Bone marrow (tissue), 2 donors: ENCODE results near the gene ARL2.
"Not testable (repeated sequence)": the region's sequence is repeated elsewhere in the genome, so short reads cannot be mapped to it uniquely, and the experiment has no call there.

Experiments
- DNase-seq, 2 donors: peaks; one replicate each; lab custom pipeline; 2025; lab: John Stamatoyannopoulos, UW

The ARL2 gene

DNA sequence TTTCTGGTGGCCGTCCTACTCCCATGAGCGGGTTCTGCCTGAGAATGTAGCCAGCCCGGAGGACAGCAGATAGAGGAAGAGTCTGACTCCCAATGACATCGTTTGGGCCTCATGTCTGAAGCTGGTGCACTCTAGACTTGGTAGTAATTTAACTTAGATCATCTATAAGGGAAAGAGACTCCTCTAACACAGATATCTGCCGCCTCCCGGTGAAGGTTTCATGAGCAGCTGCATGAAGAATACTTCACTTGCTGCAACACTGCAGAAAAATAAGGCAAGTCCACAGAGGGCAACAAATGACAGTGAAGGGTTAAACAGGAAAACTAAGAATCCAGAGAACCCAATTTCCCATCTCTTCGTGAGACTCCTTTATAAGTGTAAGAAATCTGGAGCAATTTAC lies 5.9 kb upstream of the ARL2 start:
- no peak for DNase-seq

DNA sequence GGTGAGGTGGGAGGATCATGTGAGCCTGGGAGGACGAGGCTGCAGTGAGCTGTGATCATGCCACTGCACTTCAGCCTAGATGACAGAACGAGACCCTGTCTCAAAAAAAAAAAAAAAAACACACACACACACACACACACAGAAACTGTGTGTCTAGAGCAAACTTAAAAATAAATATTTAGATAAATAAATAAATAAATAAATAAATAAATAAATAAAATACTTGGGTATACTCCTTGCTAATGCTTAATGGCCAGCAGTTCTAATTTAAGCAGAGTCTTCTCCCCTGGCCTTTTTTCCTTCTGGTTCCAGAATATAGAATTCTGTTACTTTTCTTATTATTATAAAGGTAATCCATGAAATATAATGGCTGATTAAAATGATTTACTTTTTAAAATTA lies 5.1 kb upstream of the ARL2 start:
- DNase-seq: no peak

DNA sequence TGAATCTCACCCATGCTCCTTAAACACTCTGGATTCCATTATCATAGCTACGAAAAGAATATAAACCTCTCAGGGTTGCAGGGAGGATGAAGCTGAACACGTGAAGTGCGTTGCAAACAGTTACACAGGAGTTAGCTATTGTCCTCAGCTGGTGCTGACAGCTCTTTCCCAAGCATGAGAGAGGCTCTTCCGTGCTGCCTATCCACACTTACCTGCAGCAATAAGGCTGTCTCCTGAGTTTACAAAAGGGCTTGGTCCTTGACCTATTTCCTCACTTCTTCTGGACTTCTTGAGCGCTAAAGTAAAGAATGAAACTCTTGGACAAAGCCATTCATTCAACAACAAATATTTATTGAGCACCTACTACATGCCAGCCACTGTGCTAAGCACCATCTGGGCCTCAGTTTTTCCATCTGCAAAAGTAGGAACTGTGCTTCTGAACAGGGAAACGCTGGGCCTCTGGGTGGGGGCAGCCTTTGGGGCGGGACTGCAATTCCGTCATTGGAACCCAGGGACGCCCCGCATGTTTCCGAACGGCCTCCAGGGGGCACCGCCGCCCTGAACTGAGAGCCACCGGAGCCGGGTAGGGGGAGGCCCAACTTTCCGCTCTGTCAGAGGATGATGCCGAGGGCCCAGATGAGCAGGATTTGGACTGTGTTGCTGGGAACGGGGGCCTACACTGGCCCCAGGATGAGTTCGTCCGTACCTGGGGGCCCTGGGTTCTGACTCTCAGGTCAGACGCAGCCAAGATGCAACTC lies 651 bp upstream of the ARL2 start:
- peak; percentile 90 to 93 for DNase-seq

DNA sequence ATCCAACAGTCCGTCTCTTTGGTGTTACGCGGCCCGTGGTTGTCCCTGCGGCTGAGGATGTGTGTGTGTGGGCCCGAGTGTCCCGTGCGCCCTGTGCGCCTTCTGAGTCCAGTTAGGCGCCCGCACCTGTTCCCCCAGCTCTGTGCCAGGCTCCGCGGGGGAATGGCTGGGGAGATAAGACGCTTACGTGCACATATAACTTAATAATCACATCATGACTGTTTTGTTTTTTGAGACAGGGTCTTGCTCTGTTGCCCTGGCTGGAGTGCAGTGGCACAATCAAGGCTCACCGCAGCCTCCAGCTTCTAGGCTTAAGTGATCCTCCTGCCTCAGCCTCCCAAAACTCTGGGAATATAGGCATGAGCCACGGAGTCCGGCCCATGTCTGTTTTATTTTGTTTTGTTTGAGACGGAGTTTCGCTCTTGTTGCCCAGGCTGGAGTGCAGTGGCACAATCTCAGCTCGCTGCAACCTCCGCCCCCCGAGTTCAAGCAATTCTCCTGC lies 817 bp downstream of the ARL2 start:
- no peak for DNase-seq

DNA sequence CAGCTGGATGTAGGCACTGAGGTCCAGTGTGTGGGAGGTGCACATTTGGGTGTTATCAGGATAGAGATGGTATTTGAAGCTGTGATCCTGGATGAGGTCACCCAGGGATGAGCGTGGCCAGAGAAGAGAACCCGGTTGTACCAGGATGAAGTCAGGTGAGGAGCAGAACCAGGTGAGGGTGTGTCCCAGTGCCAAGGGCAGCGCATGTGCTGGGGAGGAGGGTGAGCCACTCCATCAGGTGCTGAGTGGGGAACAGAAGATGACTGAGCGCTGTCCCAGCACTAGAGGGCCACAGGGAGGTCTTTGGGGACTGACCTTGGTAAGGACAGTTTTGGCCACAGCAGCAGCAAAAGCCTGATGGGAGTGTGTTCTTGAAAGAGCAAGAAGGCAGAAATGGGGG lies 2.7 kb downstream of the ARL2 start:
- no peak for DNase-seq

DNA sequence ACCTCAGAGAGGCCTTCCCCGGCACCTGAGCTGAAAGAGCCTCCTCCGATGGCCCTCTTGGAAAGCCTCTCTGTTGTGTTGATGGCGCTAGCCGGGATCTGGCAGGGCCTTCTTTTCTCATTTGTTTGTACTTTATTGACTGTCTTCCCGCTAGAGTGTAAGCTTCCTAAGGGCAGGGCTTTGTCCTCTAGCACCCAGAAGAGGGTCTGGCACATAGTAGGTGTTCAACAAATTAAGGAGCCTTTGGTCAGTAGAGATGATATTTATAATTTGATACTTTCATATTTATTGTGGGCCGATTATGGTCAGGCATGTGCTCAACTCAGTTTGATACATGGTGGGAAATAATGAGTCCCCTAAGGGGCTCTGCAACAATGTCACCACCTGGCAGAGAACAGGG lies 4.0 kb downstream of the ARL2 start:
- no peak for DNase-seq

DNA sequence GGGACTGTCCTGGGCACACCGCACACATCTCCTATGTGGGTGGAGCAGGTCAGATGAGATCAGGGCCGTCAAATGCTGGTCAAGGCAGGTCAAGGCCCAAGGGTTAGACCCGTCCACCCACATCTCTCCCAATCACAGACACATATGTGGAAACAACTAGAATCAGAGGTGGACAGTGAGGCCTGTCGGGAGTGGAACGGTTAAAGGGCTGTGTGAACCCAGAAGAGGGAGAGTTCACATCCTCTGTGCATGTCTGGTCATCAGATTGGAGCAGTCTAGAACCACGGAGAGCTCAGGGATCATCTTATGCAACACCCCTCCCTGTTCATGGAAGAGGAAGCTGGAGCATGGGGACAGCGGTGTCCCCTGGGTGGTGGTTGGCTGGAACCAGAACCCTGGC lies 5.9 kb downstream of the ARL2 start:
- no peak for DNase-seq

DNA sequence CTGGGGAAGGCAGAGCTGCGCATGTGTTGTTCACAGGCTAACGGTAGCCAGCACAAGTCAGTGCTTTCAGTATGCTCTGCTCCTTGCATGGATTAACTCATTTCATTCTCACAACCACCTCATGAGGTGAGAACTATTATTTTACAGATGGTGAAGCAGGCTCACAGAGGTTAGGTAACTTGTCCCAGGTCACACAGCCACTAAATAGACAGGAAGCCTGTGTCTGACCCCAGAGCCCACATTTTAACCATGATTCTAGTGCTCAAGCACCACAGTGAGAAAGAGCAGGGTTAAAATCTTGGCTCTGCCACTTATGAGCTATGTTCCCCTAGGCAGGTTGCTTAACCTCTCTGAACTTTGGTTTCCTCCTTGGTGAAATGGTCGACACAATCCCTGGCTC lies 7.0 kb downstream of the ARL2 start:
- no peak for DNase-seq

DNA sequence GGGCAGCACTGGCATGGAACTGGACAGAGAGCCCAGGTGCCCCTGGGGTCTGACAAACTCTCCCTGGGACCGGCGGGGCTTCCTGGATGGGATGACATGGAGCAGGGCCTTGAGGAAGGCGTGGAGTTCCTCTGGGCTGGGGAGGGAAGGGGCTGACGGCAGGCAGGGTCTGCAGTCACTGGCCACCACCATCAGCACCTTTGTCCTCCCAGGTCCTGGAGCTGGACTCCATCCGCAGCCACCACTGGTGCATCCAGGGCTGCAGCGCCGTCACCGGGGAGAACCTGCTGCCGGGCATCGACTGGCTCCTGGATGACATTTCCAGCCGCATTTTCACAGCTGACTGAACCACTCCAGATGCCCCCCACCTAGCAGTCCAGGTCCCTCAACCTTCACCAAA lies 7.5 kb downstream of the ARL2 start:
- DNase-seq: no peak

DNA sequence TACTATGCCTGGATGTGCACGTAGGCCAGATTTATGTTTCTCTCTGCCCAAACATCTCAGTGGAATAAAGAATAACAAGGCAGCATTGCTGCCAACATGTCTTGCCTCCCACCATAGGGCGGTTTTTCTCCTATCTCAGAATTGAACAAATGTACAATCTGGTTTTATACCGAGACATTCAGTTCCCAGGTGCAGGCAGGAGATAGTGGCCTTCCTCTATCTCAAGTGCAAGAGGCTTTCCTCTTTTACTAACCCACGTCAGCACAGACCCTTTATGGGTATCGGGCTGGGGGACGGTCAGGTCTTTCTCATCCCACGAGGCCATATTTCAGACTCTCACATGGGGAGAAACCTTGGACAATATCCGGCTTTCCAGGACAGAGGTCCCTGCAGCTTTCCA lies 9.5 kb downstream of the ARL2 start:
- not testable (repeated sequence) for DNase-seq

DNA sequence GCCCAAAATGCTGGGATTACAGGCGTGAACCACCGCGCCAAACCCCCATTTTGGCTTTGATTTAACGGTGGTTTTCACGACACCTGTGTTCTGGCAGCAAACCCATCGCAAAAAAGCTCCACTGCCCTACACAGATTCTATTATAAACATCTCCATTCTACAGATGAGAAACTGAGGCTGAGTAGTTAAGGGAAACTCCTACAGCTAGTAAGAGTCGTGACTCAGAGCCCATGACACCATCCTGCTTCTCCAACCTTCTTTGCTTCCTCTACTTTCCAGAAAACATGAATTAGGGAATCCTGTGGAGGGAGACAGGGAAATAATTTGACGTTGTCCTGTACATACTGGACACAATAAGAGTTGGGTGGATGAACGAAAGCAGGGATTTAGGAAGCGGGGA lies 12.8 kb downstream of the ARL2 start:
- no peak for DNase-seq

DNA sequence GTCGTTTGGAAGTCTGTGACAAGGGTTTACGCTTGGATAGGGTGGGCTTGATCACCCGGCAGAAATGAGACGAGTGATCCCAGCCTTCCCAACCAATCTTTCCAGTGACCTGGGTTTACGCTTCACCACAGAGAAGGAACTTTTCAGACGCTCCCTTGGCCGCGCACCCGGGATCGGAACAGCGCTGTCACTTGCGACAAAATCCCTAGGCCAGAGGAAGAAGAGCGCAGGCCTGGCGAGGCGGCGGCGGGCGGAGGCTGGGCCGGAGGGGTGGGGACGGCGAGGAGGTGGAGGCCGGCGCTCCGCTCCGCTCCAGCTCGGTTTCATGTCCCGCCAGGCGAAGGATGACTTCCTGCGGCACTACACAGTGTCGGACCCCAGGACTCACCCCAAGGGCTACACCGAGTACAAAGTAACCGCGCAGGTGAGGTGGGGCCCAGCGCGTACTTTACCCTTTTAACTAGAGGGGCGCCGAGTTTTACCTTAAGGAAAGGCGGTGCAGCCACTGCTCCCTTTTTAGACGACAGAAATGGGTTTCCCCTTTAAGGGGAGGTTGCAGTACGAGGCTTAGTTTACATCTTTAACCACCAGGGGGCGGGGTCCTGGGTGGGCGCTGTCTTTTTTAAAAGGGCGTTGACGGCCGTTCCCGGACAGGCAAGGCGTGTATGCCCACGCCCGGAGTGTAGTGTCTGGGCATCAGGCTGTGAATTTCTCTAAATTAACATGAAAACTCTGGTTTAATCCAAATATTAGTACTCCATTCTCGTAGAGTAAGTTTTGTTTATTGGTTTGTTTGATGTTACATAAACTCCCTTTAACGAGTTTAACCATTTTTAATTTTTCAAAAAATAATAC lies 13.5 kb downstream of the ARL2 start, which contains the start of gene SNX15:
TSS of gene SNX15 (plus strand) at position 227 of the 855 bp plus-strand sequence. CDS start at position 326, 99 bp downstream.
- peak; percentile 83 to 96 for DNase-seq

DNA sequence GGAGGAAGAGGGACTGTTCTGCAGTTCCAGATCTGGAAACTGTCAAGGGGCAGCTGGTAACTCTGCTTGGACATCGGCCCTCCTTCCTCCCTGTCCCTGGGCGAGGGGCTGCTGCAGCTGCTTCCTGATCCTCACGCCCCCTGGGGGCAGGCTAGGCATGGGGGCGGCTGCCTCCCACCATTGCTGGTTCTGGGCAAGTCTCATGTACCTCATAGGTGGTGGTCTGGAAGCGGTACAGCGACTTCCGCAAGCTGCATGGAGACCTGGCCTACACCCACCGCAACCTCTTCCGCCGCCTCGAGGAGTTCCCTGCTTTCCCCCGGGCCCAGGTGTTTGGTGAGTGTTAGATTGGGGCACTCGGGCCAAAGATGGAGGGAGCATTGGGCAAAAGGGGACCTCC lies 18.3 kb downstream of the ARL2 start:
- no peak for DNase-seq

DNA sequence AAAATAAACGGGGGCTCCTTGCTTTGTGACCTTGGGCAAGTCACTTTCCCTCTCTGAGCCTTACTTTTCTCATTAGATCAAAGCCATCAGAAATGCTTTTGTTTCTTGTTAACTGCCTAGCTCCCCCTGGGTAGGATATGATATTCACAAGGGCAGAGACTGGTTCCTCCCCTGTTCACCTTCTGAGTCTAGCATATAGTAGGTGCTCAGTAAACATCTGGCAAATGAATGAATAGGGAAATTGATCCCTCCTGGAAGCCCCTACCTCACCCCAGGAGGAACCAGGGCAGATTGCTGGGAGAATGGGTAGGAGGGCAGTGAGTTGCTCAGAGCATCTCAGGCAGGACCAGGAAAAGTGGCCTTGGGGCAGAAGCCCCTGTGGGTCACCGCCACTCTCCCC lies 20.5 kb downstream of the ARL2 start:
- no peak for DNase-seq

DNA sequence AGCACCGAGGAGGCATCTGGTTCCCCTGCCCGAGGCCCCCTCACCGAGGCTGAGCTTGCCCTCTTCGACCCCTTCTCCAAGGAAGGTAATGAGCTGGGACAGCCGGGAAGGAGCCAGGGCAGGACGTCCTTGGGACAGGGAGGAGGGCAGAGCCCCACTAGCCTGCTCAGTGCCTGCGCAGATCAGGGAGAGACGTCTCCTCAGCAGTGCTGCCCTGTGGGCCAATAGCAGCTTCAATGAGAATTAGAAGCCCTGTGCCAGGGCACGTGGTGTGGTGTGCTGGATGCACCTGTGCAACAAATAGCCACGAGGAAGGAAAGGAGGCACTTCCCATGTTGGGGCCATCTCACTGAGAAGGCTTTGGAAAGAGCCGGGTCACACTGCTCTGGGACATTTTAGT lies 21.6 kb downstream of the ARL2 start:
- no peak for DNase-seq

DNA sequence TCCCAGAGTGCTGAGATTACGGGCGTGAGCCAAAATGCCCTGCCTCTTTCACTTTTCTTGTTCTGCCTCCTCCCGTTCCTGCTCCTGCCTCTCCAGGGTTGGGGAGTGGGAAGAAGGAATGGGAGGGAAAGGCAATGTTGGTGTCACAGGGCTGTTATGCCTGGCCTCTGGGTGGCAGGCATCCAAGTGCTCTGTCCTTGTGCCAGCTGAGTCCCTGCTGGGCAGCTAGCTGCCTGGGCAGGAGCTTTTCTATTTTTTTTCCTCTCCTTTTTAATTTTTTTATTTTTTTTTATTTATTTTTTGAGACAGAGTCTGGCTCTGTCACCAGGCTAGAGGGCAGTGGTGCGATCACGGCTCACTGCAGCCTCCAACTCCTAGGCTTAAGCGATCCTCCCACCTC lies 23.0 kb downstream of the ARL2 start:
- no peak for DNase-seq

DNA sequence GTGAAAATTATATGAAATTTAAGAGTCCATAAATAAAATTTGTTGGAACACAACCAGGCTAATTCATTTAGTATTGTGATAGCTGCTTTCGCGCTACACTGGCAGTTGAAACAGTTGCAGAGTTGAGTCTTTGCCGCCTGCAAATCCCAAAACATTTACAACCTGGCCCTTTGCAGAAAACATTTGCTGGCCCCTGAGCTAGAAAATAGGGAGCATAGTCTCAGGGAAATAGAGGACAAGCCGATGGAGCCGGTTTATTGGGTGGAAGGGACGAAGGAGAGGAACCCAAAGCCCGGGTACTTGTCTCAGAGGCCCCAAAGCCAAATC lies 26.5 kb downstream of the ARL2 start:
- DNase-seq: no peak

DNA sequence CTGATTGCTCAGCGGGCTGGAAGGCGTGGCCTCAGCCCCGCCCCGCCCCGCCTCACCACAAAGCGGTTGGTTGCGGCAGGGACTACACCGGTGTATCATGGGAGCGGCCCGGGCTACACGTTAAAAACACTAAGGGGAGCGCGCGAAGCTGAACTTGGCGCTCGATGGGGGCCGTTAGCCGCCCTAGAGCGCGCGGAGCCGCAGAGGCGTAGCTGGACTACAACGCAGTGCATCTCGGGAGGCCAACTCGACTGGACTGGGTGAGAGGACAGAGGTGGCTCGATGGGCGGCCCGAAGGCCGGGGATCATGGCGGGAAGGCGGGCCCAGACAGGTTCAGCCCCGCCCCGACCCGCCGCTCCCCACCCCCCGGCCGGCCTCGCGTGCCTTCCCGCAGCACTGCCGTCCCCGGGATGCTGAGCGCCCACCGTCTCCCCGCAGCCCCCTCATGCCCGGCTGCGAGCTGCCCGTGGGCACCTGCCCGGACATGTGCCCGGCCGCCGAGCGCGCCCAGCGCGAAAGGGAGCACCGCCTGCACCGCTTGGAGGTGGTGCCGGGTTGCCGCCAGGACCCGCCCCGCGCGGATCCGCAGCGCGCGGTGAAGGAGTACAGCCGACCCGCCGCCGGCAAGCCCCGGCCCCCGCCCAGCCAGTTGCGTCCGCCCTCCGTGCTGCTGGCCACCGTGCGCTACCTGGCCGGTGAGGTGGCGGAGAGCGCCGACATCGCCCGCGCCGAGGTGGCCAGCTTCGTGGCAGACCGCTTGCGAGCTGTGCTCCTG lies 27.1 kb downstream of the ARL2 start, which contains the start of gene SAC3D1:
TSS of gene SAC3D1 (plus strand) at position 364 of the 776 bp plus-strand sequence. CDS start at position 447, 83 bp downstream.
- DNase-seq: peak; percentile 79 to 81

DNA sequence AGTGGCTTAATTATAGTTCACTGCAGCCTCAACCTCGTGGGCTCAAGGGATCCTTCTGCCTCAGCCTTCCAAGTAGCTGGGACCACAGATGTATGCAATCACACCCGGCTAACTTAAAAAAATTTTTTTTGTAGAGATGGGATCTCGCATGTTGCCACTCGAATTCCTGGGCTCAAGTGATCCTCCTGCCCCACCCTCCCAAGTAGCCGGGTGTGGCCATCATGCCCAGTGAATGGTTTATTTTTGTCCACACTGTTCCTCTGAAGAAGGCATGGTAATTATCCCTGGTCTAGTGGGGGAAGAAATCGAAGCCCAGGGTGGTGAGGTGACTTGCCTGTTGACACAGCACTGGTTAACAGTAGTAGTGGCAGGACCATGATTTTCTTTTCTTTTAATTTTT lies 28.9 kb downstream of the ARL2 start:
- no peak for DNase-seq

DNA sequence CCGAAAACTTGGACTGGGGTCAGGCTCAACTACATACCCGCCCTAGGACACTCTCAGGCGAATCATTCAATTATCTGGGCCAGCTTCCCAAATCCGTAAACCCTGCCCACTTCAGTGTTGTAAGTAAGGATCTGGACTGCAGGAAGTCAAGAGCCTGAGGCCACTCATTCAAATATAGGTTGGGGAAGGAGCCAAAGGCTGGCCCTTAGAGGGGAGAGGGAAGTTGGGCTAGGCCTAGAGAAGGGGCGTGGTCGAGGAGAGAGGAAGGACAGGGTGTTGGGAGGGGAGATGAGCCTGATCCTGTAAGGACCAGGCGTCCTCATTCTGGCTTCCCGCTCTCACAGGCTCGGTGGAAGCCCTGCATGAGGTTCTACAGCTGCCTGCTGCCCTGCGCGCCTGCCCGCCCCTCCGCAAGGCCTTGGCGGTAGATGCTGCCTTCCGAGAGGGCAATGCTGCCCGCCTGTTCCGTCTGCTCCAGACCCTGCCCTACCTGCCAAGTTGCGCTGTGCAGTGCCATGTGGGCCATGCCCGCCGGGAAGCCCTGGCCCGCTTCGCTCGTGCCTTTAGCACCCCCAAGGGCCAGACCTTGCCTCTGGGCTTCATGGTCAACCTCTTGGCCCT lies 30.0 kb downstream of the ARL2 start:
- DNase-seq: peak in 1 of 2 donors; percentile 8

DNA sequence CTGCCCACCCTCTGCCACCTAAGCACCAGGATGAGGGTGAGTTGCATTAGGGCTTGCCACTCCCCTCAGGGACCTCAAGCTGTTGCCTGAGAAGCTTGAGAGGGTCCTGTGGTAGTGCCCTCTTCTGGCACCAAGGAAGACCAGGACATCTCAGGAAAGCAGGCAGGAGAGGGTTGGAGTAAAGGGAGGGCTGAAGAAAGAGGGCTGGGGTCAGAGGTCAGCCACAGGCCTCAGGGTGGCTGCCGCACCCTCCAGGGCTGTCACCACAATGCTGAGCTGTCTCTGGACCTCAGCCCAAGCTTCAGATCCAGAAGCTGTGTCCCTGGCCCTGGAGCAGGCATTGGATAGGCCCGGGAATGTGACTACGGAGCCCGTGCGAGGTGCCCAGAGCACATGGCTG lies 31.1 kb downstream of the ARL2 start:
- no peak for DNase-seq

DNA sequence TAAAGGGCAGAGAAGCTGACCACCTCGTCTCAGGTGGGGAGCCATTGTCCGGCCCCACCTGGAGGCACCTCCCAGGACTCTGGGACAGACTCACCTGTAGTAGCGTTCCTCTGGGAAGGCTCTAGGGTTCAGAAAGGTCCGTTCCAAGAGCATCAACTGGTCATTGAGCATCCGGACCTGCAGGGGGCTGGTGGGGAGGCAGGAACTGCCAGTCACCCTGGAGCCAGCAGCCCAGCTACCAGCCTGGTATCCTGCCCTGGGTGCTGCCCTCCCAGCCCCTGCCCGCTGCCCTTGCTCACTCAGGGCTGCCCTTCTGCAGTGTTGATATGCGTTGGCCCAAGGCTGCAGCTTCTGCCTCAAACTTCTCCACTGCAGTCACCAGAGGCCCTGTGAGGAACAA lies 31.8 kb downstream of the ARL2 start:
- no peak for DNase-seq
